IPS DF 6.9 (cell line): ENCODE data around the gene SPZ1.
"Not testable (repeated sequence)": the region's sequence is repeated elsewhere in the genome, so short reads cannot be mapped to it uniquely, and the experiment has no call there.

Experiments
- DNase-seq: peaks from one replicate; pipeline ENCODE4 v3.0.0-alpha.2; 2013; ENCODE audit warnings: low read depth, low spot score
- H3K27ac ChIP-seq: one replicate; pipeline ENCODE4 v1.5.1; 2013; ENCODE audit warnings: low read length, control low read depth
- H3K27me3 ChIP-seq: 2 replicates; pipeline ENCODE4 v1.6.1; 2013; ENCODE audit warnings: mild to moderate bottlenecking, low read length; ENCODE audit not compliant: control insufficient read depth, insufficient read depth
- H3K36me3 ChIP-seq: 2 replicates; pipeline ENCODE4 v1.6.1; 2013; ENCODE audit warnings: low read length; ENCODE audit not compliant: control insufficient read depth, insufficient read depth
- H3K4me1 ChIP-seq: 2 replicates; pipeline ENCODE4 v1.6.1; 2013; ENCODE audit warnings: low read length; ENCODE audit not compliant: control insufficient read depth, insufficient read depth
- H3K4me3 ChIP-seq: 2 replicates; pipeline ENCODE4 v1.5.1; 2013; ENCODE audit warnings: mild to moderate bottlenecking, low read length
- H3K9me3 ChIP-seq: 2 replicates; pipeline ENCODE4 v1.6.1; 2013; ENCODE audit warnings: low read length, inconsistent platforms; ENCODE audit not compliant: control insufficient read depth, insufficient read depth
- WGBS: extraction: QIAGEN DNeasy Blood & Tissue Kit; methylation state at CpG from one replicate; pipeline ENCODE4 v1.1.7; 2013; ENCODE audit warnings: mixed read lengths, missing lambda C conversion rate; ENCODE audit not compliant: insufficient read length, insufficient coverage; 5-methylcytosine and 5-hydroxymethylcytosine counted together

SPZ1 gene

DNA sequence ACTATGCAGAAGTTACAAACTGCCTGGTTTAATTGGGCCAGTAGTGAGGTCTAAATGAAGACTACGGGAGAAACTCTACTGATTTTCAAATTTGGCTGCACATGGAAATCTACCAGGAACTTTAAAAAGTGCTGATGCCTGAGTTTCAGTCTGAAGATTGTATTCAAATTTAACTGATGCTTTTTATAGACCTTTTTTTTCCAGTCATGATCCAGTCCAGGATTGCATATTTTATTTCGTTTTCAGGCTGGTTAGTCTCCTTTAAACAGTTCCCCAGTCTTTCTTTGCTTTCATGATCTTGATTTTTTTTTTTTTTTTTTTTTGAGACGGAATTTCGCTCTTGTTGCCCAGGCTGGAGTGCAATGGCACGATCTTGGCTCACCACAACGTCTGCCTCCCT lies 23.7 kb upstream of the SPZ1 start:
- H3K36me3 ChIP-seq = no peaks in the 10 kb centered on the region
- no peaks in the 10 kb centered on the region for H3K9me3 ChIP-seq
- H3K27ac ChIP-seq = no peak overlapping the region
- no peak overlapping the region for H3K4me3 ChIP-seq
- WGBS = no CpG with 5 or more reads among the region's 6 CpGs
- no peaks in the 10 kb centered on the region for H3K4me1 ChIP-seq
- no peaks in the 10 kb centered on the region for H3K27me3 ChIP-seq
- no peak for DNase-seq

DNA sequence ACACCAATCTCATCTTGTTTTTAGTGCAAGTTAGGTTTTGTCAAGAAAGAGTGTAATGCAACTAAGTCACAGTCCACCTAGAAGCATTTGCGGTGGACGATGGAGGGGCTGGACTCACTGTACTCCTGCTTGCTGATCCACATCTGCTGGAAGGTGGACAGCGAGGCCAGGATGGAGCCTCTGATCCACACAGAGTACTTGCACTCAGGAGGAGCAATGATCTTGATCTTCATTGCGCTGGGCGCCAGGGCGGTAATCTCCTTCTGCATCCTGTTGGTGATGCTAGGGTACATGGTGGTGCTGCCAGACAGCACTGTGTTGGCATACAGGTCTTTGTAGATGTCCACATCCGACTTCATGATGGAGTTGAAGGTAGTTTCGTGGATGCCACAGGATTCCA lies 20.2 kb upstream of the SPZ1 start:
- no peak for DNase-seq
- WGBS = no CpG with 5 or more reads among the region's 8 CpGs

DNA sequence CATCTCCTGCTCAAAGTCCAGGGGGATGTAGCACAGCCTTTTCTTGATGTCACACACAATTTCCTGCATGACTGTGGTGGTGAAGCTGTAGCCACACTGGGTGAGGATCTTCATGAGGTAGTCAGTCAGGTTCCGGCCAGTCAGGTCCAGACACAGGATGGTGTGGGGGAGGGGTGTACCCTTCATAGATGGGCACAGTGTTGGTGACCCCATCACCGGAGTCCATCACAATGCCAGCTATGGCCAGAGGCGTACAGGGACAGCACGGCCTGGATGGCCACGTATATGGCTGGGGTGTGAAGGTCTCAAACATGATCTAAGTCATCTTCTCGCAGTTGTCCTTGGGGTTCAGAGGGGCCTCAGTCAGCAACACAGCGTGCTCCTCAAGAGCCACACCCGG lies 19.7 kb upstream of the SPZ1 start:
- Histone ChIP-seq H3K36me3 (no peaks in the 10 kb centered on the region), H3K27ac (no peak overlapping the region), H3K4me3 (no peak overlapping the region), H3K9me3 (no peaks in the 10 kb centered on the region), H3K4me1 (no peaks in the 10 kb centered on the region), H3K27me3 (no peaks in the 10 kb centered on the region)
- no CpG with 5 or more reads among the region's 8 CpGs for WGBS
- DNase-seq = no peak

More for the DNA sequence above, 20.2 kb upstream of the SPZ1 start:
- H3K4me1 ChIP-seq = no peaks in the 10 kb centered on the region
- H3K27me3 ChIP-seq = no peaks in the 10 kb centered on the region
- H3K4me3 ChIP-seq = no peak overlapping the region
- no peaks in the 10 kb centered on the region for H3K36me3 ChIP-seq
- no peaks in the 10 kb centered on the region for H3K9me3 ChIP-seq
- no peak overlapping the region for H3K27ac ChIP-seq

DNA sequence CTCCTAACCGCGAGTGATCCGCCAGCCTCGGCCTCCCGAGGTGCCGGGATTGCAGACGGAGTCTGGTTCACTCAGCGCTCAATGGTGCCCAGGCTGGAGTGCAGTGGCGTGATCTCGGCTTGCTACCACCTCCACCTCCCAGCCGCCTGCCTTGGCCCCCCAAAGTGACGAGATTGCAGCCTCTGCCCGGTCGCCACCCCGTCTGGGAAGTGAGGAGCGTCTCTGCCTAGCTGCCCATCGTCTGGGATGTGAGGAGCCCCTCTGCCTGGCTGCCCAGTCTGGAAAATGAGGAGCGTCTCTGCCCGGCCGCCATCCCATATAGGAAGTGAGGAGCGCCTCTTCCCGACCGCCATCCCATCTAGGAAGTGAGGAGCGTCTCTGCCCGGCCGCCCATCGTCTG lies 19.0 kb upstream of the SPZ1 start:
- H3K4me3 ChIP-seq, DNase-seq, H3K9me3 ChIP-seq, H3K36me3 ChIP-seq, H3K27me3 ChIP-seq, H3K4me1 ChIP-seq, H3K27ac ChIP-seq: not testable (repeated sequence)
- no CpG with 5 or more reads among the region's 27 CpGs for WGBS

DNA sequence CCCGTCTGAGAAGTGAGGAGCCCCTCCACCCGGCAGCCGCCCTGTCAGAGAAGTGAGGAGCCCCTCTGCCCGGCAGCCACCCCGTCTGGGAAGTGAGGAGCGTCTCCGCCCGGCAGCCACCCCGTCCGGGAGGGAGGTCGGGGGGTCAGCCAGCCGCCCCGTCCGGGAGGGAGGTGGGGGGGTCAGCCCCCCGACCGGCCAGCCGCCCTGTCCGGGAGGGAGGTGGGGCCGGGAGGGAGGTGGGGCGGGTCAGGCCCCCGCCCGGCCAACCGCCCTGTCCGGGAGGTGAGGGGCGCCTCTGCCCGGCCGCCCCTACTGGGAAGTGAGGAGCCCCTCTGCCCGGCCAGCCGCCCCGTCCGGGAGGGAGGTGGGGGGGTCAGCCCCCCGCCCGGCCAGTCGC lies 18.5 kb upstream of the SPZ1 start:
- H3K27ac ChIP-seq, H3K4me3 ChIP-seq: not testable (repeated sequence)

DNA sequence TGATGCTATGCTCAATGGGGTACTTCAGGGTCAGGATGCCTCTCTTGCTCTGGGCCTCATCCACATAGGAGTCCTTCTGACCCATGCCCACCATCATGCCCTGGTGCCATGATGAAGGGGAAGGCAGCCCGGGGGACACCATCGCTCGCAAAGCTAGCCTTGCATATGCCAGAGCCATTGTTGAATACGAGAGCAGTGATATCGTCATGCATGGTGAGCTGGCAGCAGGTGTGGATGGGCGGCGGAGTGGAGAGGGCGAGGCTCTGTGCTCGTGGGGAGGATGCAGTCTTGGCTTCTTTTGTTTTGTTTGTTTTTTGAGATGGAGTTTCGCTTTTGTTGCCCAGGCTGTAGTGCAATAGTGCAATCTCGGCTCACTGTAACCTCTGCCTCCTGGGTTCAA lies 17.2 kb upstream of the SPZ1 start:
- no peak overlapping the region for H3K27ac ChIP-seq
- no peaks in the 10 kb centered on the region for H3K27me3 ChIP-seq
- no CpG with 5 or more reads among the region's 11 CpGs for WGBS
- no peak for DNase-seq
- no peak overlapping the region for H3K4me3 ChIP-seq
- H3K9me3 ChIP-seq = no peaks in the 10 kb centered on the region
- H3K4me1 ChIP-seq = no peaks in the 10 kb centered on the region
- no peaks in the 10 kb centered on the region for H3K36me3 ChIP-seq

More for the DNA sequence above, 18.5 kb upstream of the SPZ1 start:
- not testable (repeated sequence) for H3K36me3 ChIP-seq, H3K27me3 ChIP-seq, H3K4me1 ChIP-seq, H3K9me3 ChIP-seq, DNase-seq
- WGBS = no CpG with 5 or more reads among the region's 34 CpGs

DNA sequence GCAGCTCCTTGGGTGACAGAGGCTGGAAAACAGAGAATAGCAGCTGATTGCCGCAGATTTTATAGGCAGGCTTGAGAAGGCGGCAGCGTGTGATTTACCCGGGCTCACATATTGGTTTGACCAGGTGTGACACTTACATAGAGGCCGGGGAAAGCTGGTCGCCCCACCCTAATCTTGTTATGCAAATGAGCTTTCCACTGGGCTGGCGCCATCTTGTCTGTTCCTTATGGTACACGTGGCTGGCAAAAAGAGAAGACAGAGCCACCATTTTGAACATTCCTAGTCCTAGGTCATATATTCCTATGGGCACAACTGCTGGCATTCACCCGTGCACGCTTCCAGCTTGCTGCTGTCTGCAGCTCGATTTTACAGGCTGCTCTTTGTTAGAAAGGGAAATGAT lies 11.3 kb upstream of the SPZ1 start:
- DNase-seq = no peak
- no peak overlapping the region for H3K27ac ChIP-seq
- no peaks in the 10 kb centered on the region for H3K9me3 ChIP-seq
- H3K4me3 ChIP-seq = no peak overlapping the region
- WGBS = no CpG with 5 or more reads among the region's 11 CpGs
- no peaks in the 10 kb centered on the region; the same call in 1 of the 2 replicates for H3K36me3 ChIP-seq
- H3K27me3 ChIP-seq = no peaks in the 10 kb centered on the region
- H3K4me1 ChIP-seq = no peaks in the 10 kb centered on the region

DNA sequence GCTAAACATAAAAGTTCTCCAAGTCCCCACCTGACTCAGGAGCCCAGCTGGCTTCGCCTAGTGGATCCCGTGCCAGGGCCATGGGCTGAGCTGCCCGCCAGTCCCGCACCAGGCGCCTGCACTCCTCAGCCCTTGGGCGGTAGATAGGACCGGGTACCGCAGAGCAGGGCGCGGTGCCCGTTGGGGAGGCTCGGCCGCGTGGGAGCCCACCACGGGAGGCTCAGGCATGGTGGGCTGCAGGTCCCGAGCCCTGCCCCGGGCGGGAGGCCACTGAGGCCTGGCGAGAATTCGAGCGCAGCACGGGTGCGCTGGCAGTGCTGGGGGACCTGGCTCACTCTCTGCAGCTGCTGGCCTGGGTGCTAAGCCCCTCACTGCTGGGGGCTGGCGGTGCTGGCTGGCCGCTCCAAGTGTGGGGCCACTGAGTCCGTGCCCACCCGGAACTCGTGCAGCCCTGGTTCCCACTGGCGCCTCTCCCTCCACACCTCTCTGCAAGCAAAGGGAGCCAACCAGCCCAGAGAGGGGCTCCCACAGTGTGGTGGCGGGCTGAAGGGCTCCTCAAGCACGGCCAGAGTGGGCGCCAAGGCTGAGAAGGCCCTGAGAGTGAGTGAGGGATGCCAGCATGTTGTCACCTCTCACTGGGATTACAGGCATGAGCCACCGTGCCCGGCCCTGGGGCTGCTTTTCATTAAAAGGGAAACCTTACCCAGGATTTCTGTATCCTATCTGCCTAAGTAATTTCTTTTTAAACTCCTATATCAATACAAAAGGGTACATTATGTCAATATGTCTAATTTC lies 9.7 kb upstream of the SPZ1 start:
- WGBS = no CpG with 5 or more reads among the region's 34 CpGs
- no peak overlapping the region for H3K27ac ChIP-seq

DNA sequence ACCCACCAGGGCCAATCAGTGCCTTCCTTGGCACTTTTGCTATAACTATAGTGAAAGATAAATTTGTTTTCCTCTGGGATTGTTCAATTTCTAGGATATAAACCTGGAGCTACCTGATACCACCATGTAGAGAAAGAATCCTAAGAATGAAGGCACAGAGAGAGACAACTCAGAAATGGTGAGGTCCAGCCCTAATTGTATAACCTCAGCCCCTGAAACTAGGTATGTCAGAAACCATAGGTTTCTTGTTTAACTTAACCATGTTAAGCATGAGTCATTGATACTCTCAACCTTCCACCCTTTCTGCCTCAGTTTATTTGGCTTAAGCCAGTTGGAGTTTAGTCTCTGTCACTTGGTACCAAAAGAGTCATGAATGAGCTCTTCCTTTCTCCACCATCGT lies 4.6 kb upstream of the SPZ1 start:
- WGBS = no CpG with 5 or more reads among the region's 1 CpG
- no peaks in the 10 kb centered on the region for H3K9me3 ChIP-seq
- no peaks in the 10 kb centered on the region for H3K4me1 ChIP-seq
- DNase-seq = no peak
- no peak overlapping the region for H3K27ac ChIP-seq
- H3K27me3 ChIP-seq = no peaks in the 10 kb centered on the region
- no peak overlapping the region for H3K4me3 ChIP-seq
- no peaks in the 10 kb centered on the region; the same call in 1 of the 2 replicates for H3K36me3 ChIP-seq

More for the DNA sequence above, 9.7 kb upstream of the SPZ1 start:
- DNase-seq = no peak
- no peaks in the 10 kb centered on the region; the same call in 1 of the 2 replicates for H3K36me3 ChIP-seq
- H3K4me3 ChIP-seq = no peak overlapping the region
- H3K4me1 ChIP-seq = no peaks in the 10 kb centered on the region
- no peaks in the 10 kb centered on the region for H3K9me3 ChIP-seq
- H3K27me3 ChIP-seq = no peaks in the 10 kb centered on the region

DNA sequence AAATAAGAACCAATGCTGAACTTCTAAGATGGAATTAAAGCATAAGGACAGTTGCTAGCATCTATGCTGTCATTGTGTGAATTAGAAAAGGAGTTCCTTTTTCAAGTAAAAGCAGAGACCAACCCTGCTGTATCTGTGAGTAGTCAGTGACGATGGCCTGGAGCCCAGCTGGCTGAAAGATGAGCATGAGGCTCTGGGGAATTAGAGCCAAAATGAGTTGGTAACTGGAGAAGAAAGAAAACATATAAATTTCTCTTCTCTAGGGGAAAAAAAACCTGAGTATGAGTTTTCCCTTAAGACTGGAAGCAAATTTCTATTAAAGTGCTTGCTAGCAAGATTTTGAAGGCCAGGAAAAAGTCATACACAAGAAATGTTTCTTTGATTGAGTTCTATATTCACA lies 1.6 kb upstream of the SPZ1 start:
- WGBS = no CpG with 5 or more reads among the region's 1 CpG
- no peak for DNase-seq
- no peak overlapping the region for H3K27ac ChIP-seq
- no peaks in the 10 kb centered on the region for H3K4me1 ChIP-seq
- no peaks in the 10 kb centered on the region for H3K9me3 ChIP-seq
- H3K4me3 ChIP-seq = no peak overlapping the region
- H3K36me3 ChIP-seq = no peaks in the 10 kb centered on the region
- no peaks in the 10 kb centered on the region for H3K27me3 ChIP-seq

DNA sequence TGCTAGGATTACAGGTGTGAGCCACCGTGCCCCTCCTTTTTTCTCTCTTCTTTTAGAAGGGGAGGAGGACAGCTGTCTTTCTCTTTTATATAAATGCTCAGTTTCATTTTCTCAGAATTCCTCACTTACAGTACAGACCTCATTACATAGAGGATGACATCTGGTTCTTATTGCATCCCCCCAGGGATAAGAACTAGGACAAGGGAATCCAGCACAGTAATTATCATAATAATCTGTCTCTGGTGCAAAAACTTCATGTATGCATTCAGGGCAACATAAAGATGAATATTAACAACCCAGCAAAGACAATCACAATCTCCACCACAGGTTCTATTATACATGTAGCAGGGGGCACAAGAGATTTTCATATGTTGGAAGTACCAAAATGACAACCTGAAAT lies 5.1 kb downstream of the SPZ1 start:
- Histone ChIP-seq H3K4me3 (no peak overlapping the region), H3K9me3 (no peaks in the 10 kb centered on the region), H3K27me3 (no peaks in the 10 kb centered on the region), H3K4me1 (no peaks in the 10 kb centered on the region), H3K27ac (no peak overlapping the region), H3K36me3 (no peaks in the 10 kb centered on the region)
- no peak for DNase-seq
- no CpG with 5 or more reads among the region's 1 CpG for WGBS
